Esophagus squamous epithelium (tissue), 4 donors: Measurements from ENCODE around the gene FERMT3.

Experiments
- CTCF ChIP-seq, 6 experiments: fragments of 450-650 bp in 4 of 6; fragments of 200-600 bp in 2 of 6; sonication (generic) in 2 of 6; IDR thresholded peaks; one replicate each; pipeline ENCODE4 v1.5.1; 2016 to 2019; ENCODE audit warnings: antibody characterized with exemption in 6 of 6, mild to moderate bottlenecking in 4 of 6, moderate library complexity in 4 of 6
- POLR2A ChIP-seq, 4 donors: fragments of 450-650 bp; IDR thresholded peaks; one replicate each; pipeline ENCODE4 v1.6.1; 2017; ENCODE audit warnings: antibody characterized with exemption in 4 of 4, mild to moderate bottlenecking in 4 of 4, moderate library complexity in 3 of 4

GRCh38 chr11:64226507-64227051 is 20.1 kb downstream of the FERMT3 start:
- no peak for TF ChIP-seq CTCF (IDR thresholded peaks at IDR 0.05)
- TF ChIP-seq POLR2A (IDR thresholded peaks at IDR 0.05) = peak in 2 of 4 donors; percentile 9 to 17
